ENCODE data around the gene MYCBP.

MYCBP gene

DNA sequence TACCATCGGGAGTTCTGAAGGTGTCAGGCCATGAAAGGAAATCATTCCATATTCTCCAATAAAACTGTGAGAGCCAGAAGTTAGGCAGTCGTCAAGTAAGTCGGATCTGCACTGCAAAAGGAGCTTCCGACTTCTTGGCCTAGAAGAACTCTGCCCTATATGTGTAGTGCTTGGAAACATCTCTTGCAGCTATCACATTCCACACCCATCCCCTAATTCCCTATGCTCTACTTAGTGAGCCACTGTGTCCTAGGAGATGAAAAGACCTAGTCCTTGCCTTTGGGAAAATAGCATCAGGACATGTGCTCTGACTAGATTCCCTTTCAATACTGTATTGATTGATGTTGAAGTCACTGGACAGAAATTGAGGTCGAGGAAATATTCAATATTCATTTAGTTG is 16.4 kb upstream of the MYCBP start:
- TF ChIP-seq, protein P1, sequence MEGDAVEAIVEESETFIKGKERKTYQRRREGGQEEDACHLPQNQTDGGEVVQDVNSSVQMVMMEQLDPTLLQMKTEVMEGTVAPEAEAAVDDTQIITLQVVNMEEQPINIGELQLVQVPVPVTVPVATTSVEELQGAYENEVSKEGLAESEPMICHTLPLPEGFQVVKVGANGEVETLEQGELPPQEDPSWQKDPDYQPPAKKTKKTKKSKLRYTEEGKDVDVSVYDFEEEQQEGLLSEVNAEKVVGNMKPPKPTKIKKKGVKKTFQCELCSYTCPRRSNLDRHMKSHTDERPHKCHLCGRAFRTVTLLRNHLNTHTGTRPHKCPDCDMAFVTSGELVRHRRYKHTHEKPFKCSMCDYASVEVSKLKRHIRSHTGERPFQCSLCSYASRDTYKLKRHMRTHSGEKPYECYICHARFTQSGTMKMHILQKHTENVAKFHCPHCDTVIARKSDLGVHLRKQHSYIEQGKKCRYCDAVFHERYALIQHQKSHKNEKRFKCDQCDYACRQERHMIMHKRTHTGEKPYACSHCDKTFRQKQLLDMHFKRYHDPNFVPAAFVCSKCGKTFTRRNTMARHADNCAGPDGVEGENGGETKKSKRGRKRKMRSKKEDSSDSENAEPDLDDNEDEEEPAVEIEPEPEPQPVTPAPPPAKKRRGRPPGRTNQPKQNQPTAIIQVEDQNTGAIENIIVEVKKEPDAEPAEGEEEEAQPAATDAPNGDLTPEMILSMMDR (IDR thresholded peaks at IDR 0.05; ENCODE audit: insufficient read depth, low read depth, low read length, missing control alignments) = no peak
- no peak for DNase-seq (ENCODE audit: low read depth)
- H3K4me3 ChIP-seq (ENCODE audit: low read depth, low read length) = no peak overlapping the region

DNA sequence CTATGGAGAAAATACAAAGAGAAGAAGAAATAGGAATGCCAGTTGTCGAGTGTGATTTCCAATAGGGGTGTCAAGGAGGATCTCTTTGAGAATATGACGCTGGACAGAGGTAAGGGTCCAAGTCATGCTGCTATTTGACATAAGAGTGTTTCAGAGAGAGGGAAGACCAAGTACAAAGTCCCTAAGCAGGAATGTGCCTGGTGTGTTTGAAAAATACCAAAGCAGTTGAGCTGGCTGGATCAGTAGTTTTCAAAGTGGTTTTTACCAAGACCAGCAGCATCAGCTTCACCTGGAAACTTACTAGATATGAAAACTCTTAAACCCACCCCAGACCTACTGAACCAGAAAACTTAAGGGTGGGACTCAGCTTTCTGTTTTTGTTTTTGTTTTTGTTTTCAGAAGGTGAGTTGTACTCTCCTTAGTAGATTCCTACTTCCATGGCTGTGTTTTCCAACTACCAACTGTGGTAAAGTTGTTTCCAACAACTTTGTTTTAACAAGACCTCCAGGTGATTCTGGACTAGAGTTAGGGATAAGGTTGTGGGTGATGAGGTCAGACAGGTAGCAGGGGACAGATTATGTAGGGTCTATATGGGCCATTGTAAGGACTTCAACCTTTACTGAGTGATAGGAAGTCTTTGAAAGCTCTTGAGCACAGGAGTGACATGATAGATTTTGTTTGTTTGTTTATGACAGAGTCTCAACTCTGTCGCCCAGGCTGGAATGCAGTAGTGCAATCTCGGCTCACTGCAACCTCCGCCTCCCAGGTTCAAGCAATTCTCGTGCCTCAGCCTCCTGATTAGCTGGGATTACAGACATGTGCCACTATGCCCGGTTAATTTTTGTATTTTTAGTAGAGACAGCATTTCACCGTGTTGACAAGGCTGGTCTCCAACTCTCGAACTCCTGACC is 15.5 kb upstream of the MYCBP start:
- TF ChIP-seq, protein P1 (IDR thresholded peaks at IDR 0.05; ENCODE audit: insufficient read depth, low read depth, low read length, missing control alignments) = no peak
- no peak for DNase-seq (ENCODE audit: low read depth)
- no peak overlapping the region for H3K4me3 ChIP-seq (ENCODE audit: low read depth, low read length)

DNA sequence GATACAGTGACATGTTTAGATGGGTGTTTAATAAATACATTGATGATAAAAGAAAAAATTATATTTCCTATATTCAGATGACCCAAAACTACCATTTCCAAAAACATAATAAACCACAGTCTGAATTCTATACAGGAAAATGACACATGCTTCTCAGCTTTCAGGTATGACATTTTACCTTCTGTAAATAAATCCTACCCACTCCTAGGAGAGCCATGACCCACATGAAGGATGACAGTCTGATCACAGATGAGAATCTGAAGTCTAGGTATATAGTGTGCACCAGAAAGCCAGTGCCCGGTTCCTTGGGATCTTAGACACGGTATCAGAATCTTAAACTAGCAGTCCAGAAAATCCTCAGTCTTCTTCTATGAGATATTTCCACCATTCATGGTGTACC is 11.9 kb upstream of the MYCBP start:
- TF ChIP-seq, protein P1 (IDR thresholded peaks at IDR 0.05; ENCODE audit: insufficient read depth, low read depth, low read length, missing control alignments) = no peak
- H3K4me3 ChIP-seq (ENCODE audit: low read depth, low read length) = no peak overlapping the region
- no peak for DNase-seq (ENCODE audit: low read depth)

DNA sequence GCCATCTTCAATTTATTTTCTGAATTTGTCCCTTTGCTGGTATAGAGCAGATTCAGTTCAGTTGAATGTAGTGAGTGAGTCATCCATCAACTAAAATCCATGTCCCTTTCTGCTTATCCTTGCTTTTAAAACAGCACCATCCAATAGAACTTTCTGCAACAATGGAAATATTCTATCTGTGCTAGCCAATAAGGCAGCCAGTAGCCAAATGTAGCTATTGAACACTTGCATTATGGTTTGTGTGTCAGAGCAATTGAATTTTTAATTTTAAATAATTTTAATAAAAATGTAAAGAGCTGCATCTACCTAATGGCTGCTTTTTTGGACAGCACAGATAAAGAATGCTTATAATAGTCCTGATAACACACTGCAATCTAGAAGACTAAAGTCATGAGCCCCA is 8.3 kb upstream of the MYCBP start, which contains the start of gene GJA9:
Gene GJA9 (minus strand): TSS at position 101 of the 400 bp plus-strand sequence. CDS start 5,489 bp downstream, outside the sequence.
- no peak within 1 kb of the TSS for H3K4me3 ChIP-seq (ENCODE audit: low read depth, low read length)
- DNase-seq (ENCODE audit: low read depth) = no peak
- TF ChIP-seq, protein P1 (IDR thresholded peaks at IDR 0.05; ENCODE audit: insufficient read depth, low read depth, low read length, missing control alignments) = no peak

DNA sequence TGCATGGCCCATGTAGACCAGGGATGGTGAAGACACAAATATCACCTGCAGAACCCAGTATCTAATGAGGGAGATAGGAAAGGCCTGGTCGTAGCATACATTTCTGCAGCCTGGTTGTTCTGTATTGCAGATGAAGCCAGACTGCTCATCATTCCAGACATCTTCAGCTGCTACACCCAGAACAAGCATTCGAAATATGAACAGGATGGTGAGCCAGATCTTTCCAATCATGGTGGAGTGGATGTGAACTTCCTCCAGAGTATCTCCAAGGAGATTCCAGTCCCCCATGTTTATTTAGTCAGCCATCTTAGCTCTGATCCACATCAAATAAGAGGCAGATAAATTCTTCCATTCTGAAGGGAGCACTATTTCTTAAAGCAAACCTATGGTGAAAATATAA is 2.7 kb upstream of the MYCBP start:
- TF ChIP-seq, protein P1 (IDR thresholded peaks at IDR 0.05; ENCODE audit: insufficient read depth, low read depth, low read length, missing control alignments) = no peak
- H3K4me3 ChIP-seq (ENCODE audit: low read depth, low read length) = no peak overlapping the region
- no peak for DNase-seq (ENCODE audit: low read depth)

DNA sequence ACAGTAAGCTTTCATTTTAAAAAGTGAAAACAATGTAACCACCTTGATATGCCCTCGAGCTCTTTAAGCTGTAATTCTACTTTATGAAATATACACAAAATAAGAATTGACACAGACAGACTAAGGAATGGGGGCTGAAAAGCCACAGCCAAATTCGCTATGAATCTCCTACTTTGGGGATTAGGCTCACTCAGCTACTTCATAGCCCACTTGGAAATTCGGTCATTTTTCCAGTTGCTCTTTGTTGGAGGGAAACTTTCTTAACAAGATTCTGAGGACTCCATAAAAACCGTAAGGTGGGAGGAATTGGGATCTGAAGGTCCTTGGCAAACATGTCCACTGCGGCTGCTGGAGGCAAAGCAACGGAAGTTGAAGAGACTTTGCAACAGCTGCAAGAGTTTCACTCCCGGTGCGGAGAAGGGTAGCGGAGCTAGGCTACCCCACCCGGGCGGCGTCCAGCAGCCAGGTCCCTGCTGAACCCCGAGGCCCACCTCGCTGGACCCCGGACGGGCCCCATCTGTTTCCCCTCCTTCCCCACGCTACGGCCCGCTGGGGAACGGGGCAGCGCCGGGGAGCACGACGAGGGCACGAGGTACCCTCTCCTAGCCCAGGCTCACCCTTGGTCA is 634 bp downstream of the MYCBP start:
- TF ChIP-seq, protein P1 (IDR thresholded peaks at IDR 0.05; ENCODE audit: insufficient read depth, low read depth, low read length, missing control alignments) = no peak
- peak; percentile 69 for DNase-seq (ENCODE audit: low read depth)
- peak overlapping the region; percentile 86 for H3K4me3 ChIP-seq (ENCODE audit: low read depth, low read length)
